ENCODE data around the gene DLAT.
"Not testable (repeated sequence)": the region's sequence is repeated elsewhere in the genome, so short reads cannot be mapped to it uniquely, and the experiment has no call there.

DLAT gene

DNA sequence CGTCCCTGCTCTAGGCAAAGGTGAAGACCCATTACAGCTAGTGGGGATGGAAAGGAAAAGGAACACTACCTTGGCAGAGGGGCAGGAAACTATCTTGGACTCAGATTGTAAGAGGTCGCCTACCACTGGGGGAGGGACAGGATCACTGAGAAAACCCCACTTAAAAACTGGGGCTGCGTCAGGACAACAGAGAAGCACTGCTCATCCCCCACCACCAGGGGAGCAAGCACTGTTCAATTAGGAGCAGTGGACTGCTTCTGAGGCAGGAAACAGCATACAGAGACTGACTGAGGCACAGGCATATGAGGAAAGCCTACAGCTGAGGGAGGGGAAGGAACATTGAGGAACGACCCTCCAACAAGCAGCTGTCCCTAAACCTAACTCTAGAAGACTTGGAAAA, 20.8 kb upstream of the DLAT start:
- Histone ChIP-seq H3K9me2 (replicated peaks; ENCODE audit: low read depth, low read length) (no peaks in the 10 kb centered on the region), H3K79me2 (ENCODE audit: insufficient read depth, low read length) (no peaks in the 10 kb centered on the region), H3K9ac (ENCODE audit: low read depth, low read length, poor library complexity, severe bottlenecking) (no peak overlapping the region), H3K27me3 (ENCODE audit: insufficient read depth, low read length, poor library complexity, severe bottlenecking) (no peaks in the 10 kb centered on the region), H3K4me3 (ENCODE audit: low read length, poor library complexity, severe bottlenecking) (no peak overlapping the region), H4K20me1 (ENCODE audit: insufficient read depth, low read length, poor library complexity, severe bottlenecking) (no peaks in the 10 kb centered on the region), H3K36me3 (ENCODE audit: insufficient read depth, low read length) (no peaks in the 10 kb centered on the region), H3K4me2 (ENCODE audit: low read depth, low read length, poor library complexity, severe bottlenecking) (no peak overlapping the region), H3K4me1 (ENCODE audit: insufficient read depth, low read length, poor library complexity, severe bottlenecking) (no peaks in the 10 kb centered on the region), H3K9me3 (ENCODE audit: insufficient read depth, low read depth, low read length) (no peaks in the 10 kb centered on the region), H3F3A (ENCODE audit: low read depth) (no peaks in the 10 kb centered on the region), H2AFZ (ENCODE audit: low read length) (no peak overlapping the region)
- TF ChIP-seq EZH2phosphoT487 (IDR thresholded peaks at IDR 0.05; ENCODE audit: borderline replicate concordance) = no peak
- TF ChIP-seq, protein P1, sequence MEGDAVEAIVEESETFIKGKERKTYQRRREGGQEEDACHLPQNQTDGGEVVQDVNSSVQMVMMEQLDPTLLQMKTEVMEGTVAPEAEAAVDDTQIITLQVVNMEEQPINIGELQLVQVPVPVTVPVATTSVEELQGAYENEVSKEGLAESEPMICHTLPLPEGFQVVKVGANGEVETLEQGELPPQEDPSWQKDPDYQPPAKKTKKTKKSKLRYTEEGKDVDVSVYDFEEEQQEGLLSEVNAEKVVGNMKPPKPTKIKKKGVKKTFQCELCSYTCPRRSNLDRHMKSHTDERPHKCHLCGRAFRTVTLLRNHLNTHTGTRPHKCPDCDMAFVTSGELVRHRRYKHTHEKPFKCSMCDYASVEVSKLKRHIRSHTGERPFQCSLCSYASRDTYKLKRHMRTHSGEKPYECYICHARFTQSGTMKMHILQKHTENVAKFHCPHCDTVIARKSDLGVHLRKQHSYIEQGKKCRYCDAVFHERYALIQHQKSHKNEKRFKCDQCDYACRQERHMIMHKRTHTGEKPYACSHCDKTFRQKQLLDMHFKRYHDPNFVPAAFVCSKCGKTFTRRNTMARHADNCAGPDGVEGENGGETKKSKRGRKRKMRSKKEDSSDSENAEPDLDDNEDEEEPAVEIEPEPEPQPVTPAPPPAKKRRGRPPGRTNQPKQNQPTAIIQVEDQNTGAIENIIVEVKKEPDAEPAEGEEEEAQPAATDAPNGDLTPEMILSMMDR (conservative IDR thresholded peaks at IDR 0.05; ENCODE audit: low read length) = peak; percentile 78

DNA sequence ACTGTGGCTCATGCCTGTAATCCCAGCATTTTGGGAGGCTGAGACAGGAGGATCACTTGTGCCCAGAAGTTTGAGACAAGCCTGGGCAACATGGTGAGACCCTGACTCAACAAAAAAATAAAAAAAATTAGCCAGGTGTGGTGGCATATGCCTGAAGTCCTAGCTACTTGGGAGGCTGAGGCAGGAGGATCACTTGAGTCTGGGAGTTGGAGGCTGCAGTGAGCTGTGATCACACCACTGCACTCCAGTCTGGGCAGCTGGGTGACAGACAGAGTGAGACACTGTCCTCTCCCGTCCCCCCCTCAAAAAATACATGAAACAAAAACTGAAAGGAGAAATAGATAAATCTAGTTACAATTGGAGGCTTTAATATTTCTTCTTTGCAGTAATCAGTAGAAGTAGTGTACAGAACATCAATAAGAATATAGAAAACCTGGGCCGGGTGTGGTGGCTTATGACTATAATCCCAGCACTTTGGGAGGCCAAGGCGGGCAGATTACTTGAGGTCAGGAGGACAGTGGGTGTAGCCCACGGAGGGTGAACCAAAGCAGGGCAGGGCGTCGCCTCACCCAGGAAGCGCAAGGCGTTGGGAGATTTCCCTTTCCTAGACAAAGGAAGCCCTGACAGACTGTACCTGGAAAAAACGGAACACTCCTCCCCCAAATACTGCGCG, 19.6 kb upstream of the DLAT start:
- Histone ChIP-seq H3K4me3 (ENCODE audit: low read length, poor library complexity, severe bottlenecking) (no peak overlapping the region), H3K4me1 (ENCODE audit: insufficient read depth, low read length, poor library complexity, severe bottlenecking) (no peaks in the 10 kb centered on the region), H3K4me2 (ENCODE audit: low read depth, low read length, poor library complexity, severe bottlenecking) (no peak overlapping the region), H3K79me2 (ENCODE audit: insufficient read depth, low read length) (no peaks in the 10 kb centered on the region), H3K36me3 (ENCODE audit: insufficient read depth, low read length) (no peaks in the 10 kb centered on the region), H3K27me3 (ENCODE audit: insufficient read depth, low read length, poor library complexity, severe bottlenecking) (no peaks in the 10 kb centered on the region), H2AFZ (ENCODE audit: low read length) (no peak overlapping the region), H3K9ac (ENCODE audit: low read depth, low read length, poor library complexity, severe bottlenecking) (no peak overlapping the region), H3F3A (ENCODE audit: low read depth) (no peaks in the 10 kb centered on the region), H3K9me3 (ENCODE audit: insufficient read depth, low read depth, low read length) (no peaks in the 10 kb centered on the region), H3K9me2 (replicated peaks; ENCODE audit: low read depth, low read length) (no peaks in the 10 kb centered on the region), H4K20me1 (ENCODE audit: insufficient read depth, low read length, poor library complexity, severe bottlenecking) (no peaks in the 10 kb centered on the region)
- TF ChIP-seq EZH2phosphoT487 (IDR thresholded peaks at IDR 0.05; ENCODE audit: borderline replicate concordance) = no peak
- TF ChIP-seq, protein P1 (conservative IDR thresholded peaks at IDR 0.05; ENCODE audit: low read length) = no peak

DNA sequence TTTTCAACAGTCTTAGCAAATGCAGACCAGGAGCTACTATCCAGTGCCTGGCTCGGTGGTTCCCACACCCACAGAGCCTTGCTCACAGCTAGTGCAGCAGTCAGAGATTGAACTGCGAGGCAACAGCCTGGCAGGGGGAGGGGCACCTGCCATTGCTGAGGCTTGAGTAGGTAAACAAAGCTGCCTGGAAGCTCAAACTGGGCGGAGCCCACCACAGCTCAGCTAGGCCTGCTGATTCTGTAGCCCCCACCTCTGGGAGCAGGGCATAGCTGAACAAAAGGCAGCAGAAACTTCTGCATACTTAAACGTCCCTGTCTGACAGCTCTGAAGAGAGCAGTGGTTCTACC, 19.1 kb upstream of the DLAT start:
- not testable (repeated sequence) for H3K4me2 ChIP-seq (ENCODE audit: low read depth, low read length, poor library complexity, severe bottlenecking); H3K79me2 ChIP-seq (ENCODE audit: insufficient read depth, low read length); H4K20me1 ChIP-seq (ENCODE audit: insufficient read depth, low read length, poor library complexity, severe bottlenecking); H3K4me1 ChIP-seq (ENCODE audit: insufficient read depth, low read length, poor library complexity, severe bottlenecking); H3F3A ChIP-seq (ENCODE audit: low read depth); H3K9ac ChIP-seq (ENCODE audit: low read depth, low read length, poor library complexity, severe bottlenecking); H2AFZ ChIP-seq (ENCODE audit: low read length); H3K27me3 ChIP-seq (ENCODE audit: insufficient read depth, low read length, poor library complexity, severe bottlenecking); H3K4me3 ChIP-seq (ENCODE audit: low read length, poor library complexity, severe bottlenecking); H3K9me2 ChIP-seq (replicated peaks; ENCODE audit: low read depth, low read length); H3K36me3 ChIP-seq (ENCODE audit: insufficient read depth, low read length); H3K9me3 ChIP-seq (ENCODE audit: insufficient read depth, low read depth, low read length)

DNA sequence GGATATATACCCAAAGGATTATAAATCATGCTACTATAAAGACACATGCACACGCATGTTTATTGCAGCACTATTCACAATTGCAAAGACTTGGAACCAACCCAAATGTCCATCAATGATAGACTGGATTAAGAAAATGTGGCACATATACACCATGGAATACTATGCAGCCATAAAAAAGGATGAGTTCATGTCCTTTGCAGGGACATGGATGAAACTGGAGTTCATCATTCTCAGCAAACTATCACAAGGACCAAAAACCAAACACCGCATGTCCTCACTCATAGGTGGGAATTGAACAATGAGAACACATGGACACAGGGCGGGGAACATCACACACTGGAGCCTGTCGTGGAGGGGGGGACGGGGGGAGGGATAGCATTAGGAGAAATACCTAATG, 13.8 kb upstream of the DLAT start:
- H3K79me2 ChIP-seq (ENCODE audit: insufficient read depth, low read length); H3K9ac ChIP-seq (ENCODE audit: low read depth, low read length, poor library complexity, severe bottlenecking); H2AFZ ChIP-seq (ENCODE audit: low read length); H4K20me1 ChIP-seq (ENCODE audit: insufficient read depth, low read length, poor library complexity, severe bottlenecking); H3K4me3 ChIP-seq (ENCODE audit: low read length, poor library complexity, severe bottlenecking); H3K9me3 ChIP-seq (ENCODE audit: insufficient read depth, low read depth, low read length); H3F3A ChIP-seq (ENCODE audit: low read depth); H3K36me3 ChIP-seq (ENCODE audit: insufficient read depth, low read length); H3K4me2 ChIP-seq (ENCODE audit: low read depth, low read length, poor library complexity, severe bottlenecking); H3K4me1 ChIP-seq (ENCODE audit: insufficient read depth, low read length, poor library complexity, severe bottlenecking); H3K9me2 ChIP-seq (replicated peaks; ENCODE audit: low read depth, low read length); H3K27me3 ChIP-seq (ENCODE audit: insufficient read depth, low read length, poor library complexity, severe bottlenecking): not testable (repeated sequence)

All from Loucy (cell line).